ENCODE data around the gene TRDN.

TRDN gene

GRCh38 chr6:123636782-123637181 is at the start of gene TRDN:
Gene TRDN (minus strand): TSS chr6:123636950. CDS start chr6:123636775, 175 bp downstream.
- DNase-seq (ENCODE audit: low read depth): no peak
- no peak within 1 kb of the TSS for H3K4me3 ChIP-seq (replicated peaks; ENCODE audit: low read depth, low read length)
- no peak for TF ChIP-seq CTCF (IDR thresholded peaks at IDR 0.05; ENCODE audit: low read length, missing control alignments)

- H3K4me3 ChIP-seq (replicated peaks; ENCODE audit: low read depth, low read length): no peak overlapping the region
- no peak for DNase-seq (ENCODE audit: low read depth)
- TF ChIP-seq CTCF (IDR thresholded peaks at IDR 0.05; ENCODE audit: low read length, missing control alignments): no peak
Measured at GRCh38 chr6:123681957-123682462, 45.3 kb upstream of the TRDN start.

- TF ChIP-seq CTCF (IDR thresholded peaks at IDR 0.05; ENCODE audit: low read length, missing control alignments): no peak
- DNase-seq (ENCODE audit: low read depth): no peak
- no peak overlapping the region for H3K4me3 ChIP-seq (replicated peaks; ENCODE audit: low read depth, low read length)
Measured at GRCh38 chr6:123677897-123678296, 41.1 kb upstream of the TRDN start.

- TF ChIP-seq CTCF (IDR thresholded peaks at IDR 0.05; ENCODE audit: low read length, missing control alignments): no peak
- H3K4me3 ChIP-seq (replicated peaks; ENCODE audit: low read depth, low read length): no peak overlapping the region
- no peak for DNase-seq (ENCODE audit: low read depth)
Measured at GRCh38 chr6:123676793-123677192, 40.0 kb upstream of the TRDN start.

- DNase-seq (ENCODE audit: low read depth): no peak
- TF ChIP-seq CTCF (IDR thresholded peaks at IDR 0.05; ENCODE audit: low read length, missing control alignments): no peak
- no peak overlapping the region for H3K4me3 ChIP-seq (replicated peaks; ENCODE audit: low read depth, low read length)
Measured at GRCh38 chr6:123668965-123669591, 32.3 kb upstream of the TRDN start.

GRCh38 chr6:123668063-123668462 is 31.3 kb upstream of the TRDN start:
- H3K4me3 ChIP-seq (replicated peaks; ENCODE audit: low read depth, low read length): no peak overlapping the region
- no peak for TF ChIP-seq CTCF (IDR thresholded peaks at IDR 0.05; ENCODE audit: low read length, missing control alignments)
- DNase-seq (ENCODE audit: low read depth): no peak

- TF ChIP-seq CTCF (IDR thresholded peaks at IDR 0.05; ENCODE audit: low read length, missing control alignments): no peak
- DNase-seq (ENCODE audit: low read depth): no peak
- no peak overlapping the region for H3K4me3 ChIP-seq (replicated peaks; ENCODE audit: low read depth, low read length)
Measured at GRCh38 chr6:123663436-123663835, 26.7 kb upstream of the TRDN start.

Measured in fibroblast of pulmonary artery (primary cell).